Tibial artery (tissue), 4 donors: Measurements from ENCODE around the gene HCN1.
"Not testable (repeated sequence)": the region's sequence is repeated elsewhere in the genome, so short reads cannot be mapped to it uniquely, and the experiment has no call there.

Source experiments
- DNase-seq, 2 donors: peaks; one replicate each; pipeline ENCODE4 v3.0.0-alpha.2; 2019
- H3K27ac ChIP-seq, 2 donors: fragments of 200-600 bp; sonication (generic) in 1 of 2; 1 replicate in 1 of 2; 2 replicates in 1 of 2; pipeline ENCODE4 v1.5.1; 2018 to 2019; ENCODE audit warnings: mild to moderate bottlenecking in 1 of 2
- H3K27me3 ChIP-seq, 2 donors: fragments of 200-600 bp; sonication (generic) in 1 of 2; one replicate each; pipeline versions ENCODE4 v1.5.1 to v1.6.0; 2016 to 2019
- H3K36me3 ChIP-seq, 3 donors: fragments of 200-600 bp; sonication (generic) in 2 of 3; one replicate each; pipeline ENCODE4 v1.5.1; 2016 to 2019; ENCODE audit warnings: mild to moderate bottlenecking in 2 of 3
- H3K4me1 ChIP-seq, 4 donors: fragments of 200-600 bp; sonication (generic) in 2 of 4; 1 replicate in 3 of 4; 2 replicates in 1 of 4; pipeline ENCODE4 v1.5.1; 2016 to 2019
- H3K4me3 ChIP-seq, 2 donors: fragments of 200-600 bp; sonication (generic) in 1 of 2; 1 replicate in 1 of 2; 2 replicates in 1 of 2; pipeline ENCODE4 v1.5.1; 2018 to 2019; ENCODE audit warnings: mild to moderate bottlenecking in 2 of 2
- H3K9me3 ChIP-seq, 3 donors: fragments of 200-600 bp; sonication (generic) in 1 of 3; one replicate each; pipeline ENCODE4 v1.5.1; 2016 to 2019
- CTCF ChIP-seq, 2 experiments: fragments of 200-600 bp in 1 of 2; fragments of 450-650 bp in 1 of 2; IDR thresholded peaks; one replicate each; pipeline ENCODE4 v1.5.1; 2017 to 2019; ENCODE audit warnings: antibody characterized with exemption in 2 of 2, mild to moderate bottlenecking in 1 of 2, moderate library complexity in 1 of 2
- intact Hi-C: fragments of 100-400 bp; cut with DNase I; formaldehyde crosslinking; loops from one replicate; pipeline ENCODE4 v1.15.0; 2023; ENCODE audit warnings: low total_unique reads

HCN1 gene

GRCh38 chr5:45376417-45376816 lies 319.8 kb downstream of the HCN1 start:
- no peak for TF ChIP-seq CTCF (IDR thresholded peaks at IDR 0.05)
- H3K4me3 ChIP-seq: no peak overlapping the region
- intact Hi-C loops: no loop called here

GRCh38 chr5:45372629-45373028 lies 323.6 kb downstream of the HCN1 start:
- Histone ChIP-seq H3K27ac (no peak overlapping the region), H3K27me3 (no peaks in the 10 kb centered on the region), H3K9me3 (no peaks in the 10 kb centered on the region), H3K4me1 (no peaks in the 10 kb centered on the region), H3K4me3 (no peak overlapping the region), H3K36me3 (no peaks in the 10 kb centered on the region)
- no peak for DNase-seq
- no peak for TF ChIP-seq CTCF (IDR thresholded peaks at IDR 0.05)
- intact Hi-C loops: no loop called here

More at GRCh38 chr5:45376417-45376816, 319.8 kb downstream of the HCN1 start:
- H3K27me3 ChIP-seq: no peaks in the 10 kb centered on the region
- no peaks in the 10 kb centered on the region for H3K4me1 ChIP-seq
- H3K36me3 ChIP-seq: no peaks in the 10 kb centered on the region
- no peaks in the 10 kb centered on the region for H3K9me3 ChIP-seq
- H3K27ac ChIP-seq: no peak overlapping the region
- DNase-seq: no peak

- H3K27me3 ChIP-seq, intact Hi-C loops, H3K4me1 ChIP-seq, H3K4me3 ChIP-seq, H3K9me3 ChIP-seq, H3K27ac ChIP-seq, H3K36me3 ChIP-seq, DNase-seq: not testable (repeated sequence)
Measured at GRCh38 chr5:45371423-45371822, 324.8 kb downstream of the HCN1 start.

GRCh38 chr5:45355189-45355992 lies 340.8 kb downstream of the HCN1 start:
- intact Hi-C loops: no loop called here
- Histone ChIP-seq H3K27me3 (no peaks in the 10 kb centered on the region), H3K27ac (no peak overlapping the region), H3K4me1 (no peaks in the 10 kb centered on the region), H3K9me3 (no peaks in the 10 kb centered on the region), H3K4me3 (no peak overlapping the region), H3K36me3 (no peaks in the 10 kb centered on the region)
- TF ChIP-seq CTCF (IDR thresholded peaks at IDR 0.05): no peak
- no peak for DNase-seq

- no peak for DNase-seq
- Histone ChIP-seq H3K4me1 (no peaks in the 10 kb centered on the region), H3K9me3 (no peaks in the 10 kb centered on the region), H3K27me3 (no peaks in the 10 kb centered on the region), H3K4me3 (no peak overlapping the region), H3K27ac (no peak overlapping the region), H3K36me3 (no peaks in the 10 kb centered on the region)
- intact Hi-C loops: no loop called here
- TF ChIP-seq CTCF (IDR thresholded peaks at IDR 0.05): no peak
Measured at GRCh38 chr5:45336464-45336863, 359.7 kb downstream of the HCN1 start.

GRCh38 chr5:45335978-45336377 lies 360.2 kb downstream of the HCN1 start:
- Histone ChIP-seq H3K27ac (no peak overlapping the region), H3K4me1 (no peaks in the 10 kb centered on the region), H3K4me3 (no peak overlapping the region), H3K36me3 (no peaks in the 10 kb centered on the region), H3K9me3 (no peaks in the 10 kb centered on the region), H3K27me3 (no peaks in the 10 kb centered on the region)
- TF ChIP-seq CTCF (IDR thresholded peaks at IDR 0.05): no peak
- no peak for DNase-seq
- intact Hi-C loops: no loop called here
